ENCODE results near the gene CHPF2. TPM values are rescaled to one million over a fixed set of nuclear protein-coding genes. Genes with fewer than 3 reads are reported as not detected.

CHPF2 gene
- polyA plus RNA-seq, 1 donor (not counting 4 experiments of a cell fraction or from before 2014, with no cell fraction given): 16.2 TPM

DNA sequence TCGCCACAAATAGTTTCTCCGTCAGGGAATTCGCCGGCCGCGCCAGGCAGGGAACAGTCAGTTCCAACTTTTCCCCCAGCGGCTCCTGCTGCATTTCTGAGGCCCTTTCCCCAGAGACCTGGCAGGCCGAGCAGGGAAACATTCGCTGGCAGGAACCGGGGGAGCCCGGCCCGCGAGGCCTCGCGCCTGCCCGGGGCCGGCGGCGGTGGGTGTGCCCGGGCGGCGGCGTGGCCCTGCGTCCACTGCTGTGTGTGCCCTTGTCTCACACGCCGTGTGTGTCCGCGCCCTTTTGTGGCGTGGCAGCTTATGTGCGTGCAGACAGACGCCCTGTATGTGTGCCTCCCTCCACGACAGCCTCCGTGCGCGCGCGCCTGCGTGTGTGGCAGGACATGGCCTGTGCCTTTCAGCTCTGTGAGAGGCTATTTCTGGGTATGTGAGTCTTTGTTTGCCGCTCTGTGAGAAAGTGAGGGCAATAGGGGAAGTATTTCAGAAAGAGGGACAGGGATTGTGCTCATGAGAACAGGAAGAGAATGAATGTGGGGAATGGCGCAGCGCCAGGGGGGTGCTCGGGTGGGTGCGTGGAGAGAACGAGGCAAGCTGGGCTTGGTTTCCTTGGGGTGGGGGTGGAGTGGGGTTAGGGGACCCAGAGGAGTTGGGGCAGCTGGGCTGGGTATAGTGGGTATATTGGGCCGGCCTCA is 16.9 kb downstream of the CHPF2 start:
- Histone ChIP-seq H3K4me2 (ENCODE audit: control insufficient read depth, extremely low read depth, insufficient read depth, low read depth, low read length) (peak overlapping the region; percentile 79), H3K4me3 (ENCODE audit: control insufficient read depth in 2 of 3, extremely low read depth in 1 of 3, insufficient read depth in 2 of 3, low read depth in 1 of 3, low read length in 3 of 3) (peak overlapping the region in 1 of 3 experiments; percentile 27), H3K27me3 (ENCODE audit: control insufficient read depth, extremely low read depth, insufficient read depth, low read length) (peaks cover 41% of the 10 kb centered on the region), H3K79me2 (ENCODE audit: control insufficient read depth, insufficient read depth, low read length) (no peaks in the 10 kb centered on the region), H3K9me3 (ENCODE audit: control insufficient read depth, low read depth, low read length) (no peaks in the 10 kb centered on the region), H3K36me3 (ENCODE audit: control insufficient read depth in 2 of 2, extremely low read depth in 1 of 2, insufficient read depth in 2 of 2, low read length in 2 of 2) (no peaks in the 10 kb centered on the region), H3K9me1 (ENCODE audit: control insufficient read depth, extremely low read depth, insufficient read depth, low read length) (no peaks in the 10 kb centered on the region), H2AFZ (ENCODE audit: control insufficient read depth, low read length) (peak overlapping the region; percentile 83), H3K9ac (ENCODE audit: control insufficient read depth, extremely low read depth, insufficient read depth, low read length) (peak overlapping the region; percentile 22), H3K4me1 (ENCODE audit: control insufficient read depth, extremely low read depth, insufficient read depth, low read length) (peaks cover 14% of the 10 kb centered on the region), H4K20me1 (ENCODE audit: control insufficient read depth, extremely low read depth, insufficient read depth, low read length) (no peaks in the 10 kb centered on the region), H3K27ac (ENCODE audit: control insufficient read depth, insufficient read depth, low read length) (no peak overlapping the region)
- TF ChIP-seq, protein P1, sequence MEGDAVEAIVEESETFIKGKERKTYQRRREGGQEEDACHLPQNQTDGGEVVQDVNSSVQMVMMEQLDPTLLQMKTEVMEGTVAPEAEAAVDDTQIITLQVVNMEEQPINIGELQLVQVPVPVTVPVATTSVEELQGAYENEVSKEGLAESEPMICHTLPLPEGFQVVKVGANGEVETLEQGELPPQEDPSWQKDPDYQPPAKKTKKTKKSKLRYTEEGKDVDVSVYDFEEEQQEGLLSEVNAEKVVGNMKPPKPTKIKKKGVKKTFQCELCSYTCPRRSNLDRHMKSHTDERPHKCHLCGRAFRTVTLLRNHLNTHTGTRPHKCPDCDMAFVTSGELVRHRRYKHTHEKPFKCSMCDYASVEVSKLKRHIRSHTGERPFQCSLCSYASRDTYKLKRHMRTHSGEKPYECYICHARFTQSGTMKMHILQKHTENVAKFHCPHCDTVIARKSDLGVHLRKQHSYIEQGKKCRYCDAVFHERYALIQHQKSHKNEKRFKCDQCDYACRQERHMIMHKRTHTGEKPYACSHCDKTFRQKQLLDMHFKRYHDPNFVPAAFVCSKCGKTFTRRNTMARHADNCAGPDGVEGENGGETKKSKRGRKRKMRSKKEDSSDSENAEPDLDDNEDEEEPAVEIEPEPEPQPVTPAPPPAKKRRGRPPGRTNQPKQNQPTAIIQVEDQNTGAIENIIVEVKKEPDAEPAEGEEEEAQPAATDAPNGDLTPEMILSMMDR (optimal IDR thresholded peaks at IDR 0.05 in 1 of 3, IDR thresholded peaks at IDR 0.05 in 1 of 3, conservative IDR thresholded peaks at IDR 0.05 in 1 of 3; ENCODE audit: extremely low read depth in 1 of 3, insufficient read depth in 2 of 3, low read length in 3 of 3): no peak
- TF ChIP-seq EZH2 (IDR thresholded peaks at IDR 0.05; ENCODE audit: low read length): no peak
- DNase-seq (ENCODE audit: low read depth, low spot score): no peak
- no peak for FAIRE-seq
- dilution Hi-C loops (cut with MboI; ENCODE audit: extremely low pct_ligation_motif_present, low sequenced_read_pairs): no loop called here

DNA sequence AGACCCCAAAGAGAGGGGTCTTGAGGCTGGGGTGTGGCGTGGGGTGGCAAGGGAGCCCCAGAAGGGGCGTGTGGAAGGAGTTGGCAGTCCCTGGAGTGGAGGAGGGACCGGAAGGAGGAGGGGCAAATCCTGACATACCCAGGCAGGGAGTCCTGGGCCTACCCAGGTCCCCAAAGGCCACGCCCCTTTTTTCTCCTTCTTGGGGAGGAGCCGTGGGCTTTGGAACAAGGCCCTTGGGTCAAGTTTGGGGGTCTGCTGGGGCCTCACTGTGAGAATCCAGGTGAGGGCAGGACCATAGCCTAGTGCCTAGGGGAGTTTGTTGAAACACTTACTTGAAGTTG is 17.4 kb downstream of the CHPF2 start:
- peaks cover 42% of the 10 kb centered on the region for H3K27me3 ChIP-seq (ENCODE audit: control insufficient read depth, extremely low read depth, insufficient read depth, low read length)
- no peak overlapping the region for H3K4me2 ChIP-seq (ENCODE audit: control insufficient read depth, extremely low read depth, insufficient read depth, low read depth, low read length)
- H2AFZ ChIP-seq (ENCODE audit: control insufficient read depth, low read length): no peak overlapping the region
- no peak overlapping the region for H3K27ac ChIP-seq (ENCODE audit: control insufficient read depth, insufficient read depth, low read length)
- H3K79me2 ChIP-seq (ENCODE audit: control insufficient read depth, insufficient read depth, low read length): no peaks in the 10 kb centered on the region
- H3K9me3 ChIP-seq (ENCODE audit: control insufficient read depth, low read depth, low read length): no peaks in the 10 kb centered on the region
- TF ChIP-seq EZH2 (IDR thresholded peaks at IDR 0.05; ENCODE audit: low read length): no peak
- TF ChIP-seq, protein P1 (optimal IDR thresholded peaks at IDR 0.05 in 1 of 3, IDR thresholded peaks at IDR 0.05 in 1 of 3, conservative IDR thresholded peaks at IDR 0.05 in 1 of 3; ENCODE audit: extremely low read depth in 1 of 3, insufficient read depth in 2 of 3, low read length in 3 of 3): no peak
- no peaks in the 10 kb centered on the region for H3K36me3 ChIP-seq (ENCODE audit: control insufficient read depth in 2 of 2, extremely low read depth in 1 of 2, insufficient read depth in 2 of 2, low read length in 2 of 2)
- no peak overlapping the region for H3K9ac ChIP-seq (ENCODE audit: control insufficient read depth, extremely low read depth, insufficient read depth, low read length)
- DNase-seq (ENCODE audit: low read depth, low spot score) (no peak), FAIRE-seq (no peak)
- no peaks in the 10 kb centered on the region for H3K9me1 ChIP-seq (ENCODE audit: control insufficient read depth, extremely low read depth, insufficient read depth, low read length)
- H4K20me1 ChIP-seq (ENCODE audit: control insufficient read depth, extremely low read depth, insufficient read depth, low read length): no peaks in the 10 kb centered on the region
- peaks cover 14% of the 10 kb centered on the region for H3K4me1 ChIP-seq (ENCODE audit: control insufficient read depth, extremely low read depth, insufficient read depth, low read length)
- dilution Hi-C loops (cut with MboI; ENCODE audit: extremely low pct_ligation_motif_present, low sequenced_read_pairs): no loop called here
- no peak overlapping the region for H3K4me3 ChIP-seq (ENCODE audit: control insufficient read depth in 2 of 3, extremely low read depth in 1 of 3, insufficient read depth in 2 of 3, low read depth in 1 of 3, low read length in 3 of 3)
